HepG2 (cell line): ENCODE data around the gene RBL1. TPM values are rescaled to one million over a fixed set of nuclear protein-coding genes. Genes with fewer than 3 reads are reported as not detected.
A peak's percentile ranks its signal among the peaks of the same experiment; 100 is the strongest.

Experiments
- ATAC-seq: fragments of 200-7000 bp; cut with Tn5 transposase; 3 replicates; pipeline ENCODE4 v1.9.1; 2020; ENCODE audit warnings: mild to moderate bottlenecking, moderate library complexity
- BruUV-seq: library from RNA; stranded (reverse); fragments of 400-500 nt; replicated peaks from 2 replicates; lab custom pipeline; 2021; lab: Mats Ljungman, UMichigan
- CTCF ChIA-PET: fragments of 300-600 bp; formaldehyde crosslinking; extraction: SDS; loops from one replicate; lab custom pipeline; 2021; ENCODE audit warnings: low total read pairs, inconsistent platforms, low intra/inter-chr PET ratio; lab: Yijun Ruan, JAX
- POLR2A ChIA-PET: fragments of 350-600 bp; sonication (Branson Sonifier 250); formaldehyde crosslinking; loops from one replicate; lab custom pipeline; 2020; ENCODE audit warnings: antibody characterized with exemption, inconsistent platforms; lab: Yijun Ruan, JAX
- DNase-seq: peaks from one replicate; pipeline ENCODE4 v3.0.0-alpha.2; 2015; ENCODE audit warnings: low spot score
- FAIRE-seq: peaks from 3 replicates; lab custom pipeline; 2011; peaks lifted over from hg19 to GRCh38; lab: Jason Lieb, UNC
- H2AFZ ChIP-seq: one replicate; pipeline ENCODE4 v1.6.1; 2011; ENCODE audit warnings: low read length, inconsistent platforms
- H3K27ac ChIP-seq: fragments of 300-600 bp; 3 replicates; pipeline ENCODE4 v1.8.0; 2011; ENCODE audit warnings: mixed run types, mild to moderate bottlenecking, mixed read lengths, low read length, inconsistent platforms; ENCODE audit not compliant: insufficient read depth; ENCODE audit errors: extremely low read length
- H3K27me3 ChIP-seq, 2 experiments: fragments of 200-600 bp in 1 of 2; 2 replicates in 1 of 2; 3 replicates in 1 of 2; pipeline versions ENCODE4 v1.6.0 to v1.8.0; 2011; ENCODE audit warnings: low read length in 2 of 2, mild to moderate bottlenecking in 2 of 2, moderate library complexity in 2 of 2, inconsistent platforms in 1 of 2; ENCODE audit not compliant: insufficient read depth in 2 of 2, control insufficient read depth in 1 of 2
- H3K36me3 ChIP-seq, 2 experiments: fragments of 200-600 bp in 1 of 2; replicated peaks in 1 of 2; 2 replicates in 1 of 2; 3 replicates in 1 of 2; pipeline versions ENCODE4 v1.5.1 to v1.8.0; 2011; ENCODE audit warnings: low read length in 2 of 2, inconsistent platforms in 1 of 2; ENCODE audit not compliant: insufficient read depth in 2 of 2, control insufficient read depth in 1 of 2
- H3K4me1 ChIP-seq: 2 replicates; pipeline ENCODE4 v1.5.1; 2012; ENCODE audit warnings: low read length, inconsistent platforms; ENCODE audit not compliant: insufficient read depth
- H3K4me2 ChIP-seq: 2 replicates; pipeline ENCODE4 v1.6.0; 2011; ENCODE audit warnings: low read depth, low read length, inconsistent platforms
- H3K4me3 ChIP-seq, 3 experiments: fragments of 200-600 bp in 1 of 3; sonication (generic), shearing (Covaris generic) in 1 of 3; replicated peaks in 1 of 3; 2 replicates each; pipeline ENCODE4 v1.5.1; 2011 to 2016; ENCODE audit warnings: low read length in 3 of 3, inconsistent platforms in 2 of 3, low read depth in 2 of 3, mild to moderate bottlenecking in 2 of 3, control low read depth in 1 of 3, mixed read lengths in 1 of 3; ENCODE audit not compliant: insufficient read depth in 1 of 3
- H3K79me2 ChIP-seq: one replicate; pipeline ENCODE4 v1.6.1; 2011; ENCODE audit warnings: low read length, inconsistent platforms; ENCODE audit not compliant: insufficient read depth
- H3K9ac ChIP-seq: 2 replicates; pipeline ENCODE4 v1.6.0; 2011; ENCODE audit warnings: mild to moderate bottlenecking, low read depth, low read length, inconsistent platforms; ENCODE audit not compliant: insufficient read depth
- H3K9me3 ChIP-seq: 2 replicates; pipeline ENCODE4 v1.5.1; 2012; ENCODE audit warnings: mild to moderate bottlenecking, low read length
- H4K20me1 ChIP-seq: 2 replicates; pipeline ENCODE4 v1.6.0; 2011; ENCODE audit warnings: inconsistent platforms, mild to moderate bottlenecking, low read length, moderate library complexity; ENCODE audit not compliant: insufficient read depth
- MAFF ChIP-seq: IDR thresholded peaks from 2 replicates; pipeline ENCODE4 v1.6.1; 2011; ENCODE audit warnings: low read depth, low read length, improper control_type of control experiment
- MAFK ChIP-seq, 2 experiments: IDR thresholded peaks in 1 of 2; conservative IDR thresholded peaks in 1 of 2; 2 replicates each; pipeline ENCODE4 v1.6.1; 2011; ENCODE audit warnings: improper control_type of control experiment in 2 of 2, low read length in 2 of 2
- PAX8 ChIP-seq: sonication (generic); formaldehyde crosslinking; IDR thresholded peaks from 2 replicates; pipeline ENCODE4 v1.8.0; 2022; ENCODE audit warnings: mild to moderate bottlenecking, missing genetic modification reagents, borderline replicate concordance
- U2AF2 ChIP-seq: fragments of 200-400 bp; formaldehyde crosslinking; IDR thresholded peaks from 2 replicates; pipeline ENCODE4 v1.6.1; 2017; ENCODE audit warnings: low read depth, mild to moderate bottlenecking, low read length
- WGBS: methylation state at CpG from one replicate; pipeline ENCODE4 v1.1.6; 2017; ENCODE audit warnings: low lambda C conversion rate; 5-methylcytosine and 5-hydroxymethylcytosine counted together
- in situ Hi-C: cut with HindIII; loops from 2 replicates; pipeline ENCODE4 v1.10.0; 2017; ENCODE audit warnings: low pct_unique_long_range_greater_than_20kb; ENCODE audit not compliant: extremely low pct_ligation_motif_present
- intact Hi-C: fragments of 100-400 bp; cut with micrococcal nuclease; formaldehyde crosslinking; loops from one replicate; pipeline ENCODE4 v1.10.0; 2022; ENCODE audit not compliant: unreplicated experiment
- polyA plus RNA-seq, 8 experiments: library from polyadenylated mRNA; depleted of rRNA in 3 of 8; stranded (reverse) in 7 of 8; unstranded in 1 of 8; fragments of >200 nt; fragmentation: Illumina TruSeq in 4 of 8; extraction: Trizol in 4 of 8; gene quantifications; 2 replicates each; pipeline versions ENCODE4 v1.2.1 to v1.2.3, GENCODE V29; 2011 to 2016; ENCODE audit warnings: low read depth in 4 of 8, missing spikeins in 1 of 8, mixed read lengths in 1 of 8; ENCODE audit not compliant: insufficient read depth in 1 of 8
- total RNA-seq, 5 experiments: library from RNA; depleted of rRNA; stranded (reverse); fragments of >200 nt; fragmentation: Illumina TruSeq; extraction: Trizol; gene quantifications; 2 replicates each; pipeline ENCODE4 v1.2.3, GENCODE V29; 2016; ENCODE audit warnings: low read depth in 1 of 5

The RBL1 gene
- total and polyA plus RNA-seq, 2 of the 13 experiments (the other 11 are each of a cell fraction or from before 2014, with no cell fraction given): 6.0 to 27.5 TPM

DNA sequence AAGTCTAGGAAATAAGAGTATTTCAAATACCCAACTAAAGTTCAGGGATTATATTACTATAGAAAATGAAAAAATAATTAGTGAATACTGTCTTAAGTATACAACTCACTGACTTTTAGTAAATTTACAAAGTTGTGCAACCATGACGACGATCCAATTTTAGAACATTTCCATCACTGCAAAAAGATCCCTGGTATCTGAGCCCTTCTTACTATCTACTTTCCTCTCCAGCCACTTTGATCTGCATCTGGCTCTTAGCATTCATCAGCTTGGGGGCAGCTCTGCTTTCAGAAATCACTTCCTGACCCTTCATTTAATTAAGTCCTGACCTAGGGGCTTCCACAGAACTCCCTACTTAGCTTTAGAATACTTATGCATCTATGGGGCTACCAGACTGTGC lies 38.2 kb upstream of the RBL1 start:
- FAIRE-seq: no peak
- H3K27me3 ChIP-seq: no peaks in the 10 kb centered on the region
- no peaks in the 10 kb centered on the region for H3K36me3 ChIP-seq
- WGBS: 91% methylated on average over 2 of the region's 2 CpGs
- no peak for DNase-seq
- no peaks in the 10 kb centered on the region for H3K9me3 ChIP-seq
- no peaks in the 10 kb centered on the region for H3K79me2 ChIP-seq
- H2AFZ ChIP-seq: no peak overlapping the region
- ChIA-PET POLR2A (no interaction called here), CTCF (no interaction called here)
- in situ Hi-C loops: no loop called here
- TF ChIP-seq U2AF2: no peak
- peaks cover under 1% of the 10 kb centered on the region for H3K4me1 ChIP-seq
- no peak overlapping the region for H3K9ac ChIP-seq
- intact Hi-C loops: no loop called here
- no TSS peak for BruUV-seq
- no peaks in the 10 kb centered on the region for H4K20me1 ChIP-seq
- no peak overlapping the region for H3K27ac ChIP-seq
- no peak for ATAC-seq
- H3K4me2 ChIP-seq: no peak overlapping the region
- no peak overlapping the region for H3K4me3 ChIP-seq

DNA sequence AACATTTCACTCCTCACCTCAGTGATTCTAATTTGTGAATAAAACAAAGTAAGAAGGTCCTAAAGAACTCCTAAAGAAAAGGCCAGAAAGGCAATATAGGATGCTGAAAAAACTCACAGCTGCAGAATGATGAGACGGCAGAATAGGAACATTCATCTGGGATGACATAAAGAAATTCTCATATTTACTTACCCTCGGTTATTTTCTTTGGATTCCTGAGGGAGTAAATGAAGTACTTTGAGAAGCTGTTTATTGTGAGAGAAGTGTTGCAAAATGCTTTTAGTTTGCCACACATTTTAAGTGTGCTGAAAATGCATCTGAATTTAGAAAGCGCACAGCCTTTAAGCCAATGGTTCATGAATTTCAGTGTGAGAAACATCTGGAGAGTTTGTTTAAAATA lies 35.7 kb upstream of the RBL1 start:
- ChIA-PET CTCF (no interaction called here), POLR2A (no interaction called here)
- Histone ChIP-seq H4K20me1 (no peaks in the 10 kb centered on the region), H3K4me1 (peaks cover 9% of the 10 kb centered on the region), H3K9ac (no peak overlapping the region), H3K9me3 (no peaks in the 10 kb centered on the region), H3K4me2 (no peak overlapping the region), H2AFZ (no peak overlapping the region), H3K27ac (no peak overlapping the region), H3K27me3 (no peaks in the 10 kb centered on the region), H3K79me2 (no peaks in the 10 kb centered on the region), H3K36me3 (no peaks in the 10 kb centered on the region), H3K4me3 (no peak overlapping the region)
- in situ Hi-C loops (no loop called here), intact Hi-C loops (no loop called here)
- WGBS: 65% methylated on average over 3 of the region's 3 CpGs
- DNase-seq (no peak), ATAC-seq (no peak), FAIRE-seq (no peak)
- TF ChIP-seq MAFK (conservative IDR thresholded peaks at IDR 0.05 in 1 of 2, IDR thresholded peaks at IDR 0.05 in 1 of 2; ENCODE audit: low read length in 2 of 2) (peak; percentile 44 to 52; a peak in 3 of 4 replicates), PAX8 (CRISPR knock-in tag) (no peak), MAFF (peak; percentile 6; the same call in 1 of the 2 replicates)
- no TSS peak for BruUV-seq
